Peyer's patch (tissue), 4 donors: Measurements from ENCODE around the gene B4GALT5. TPM values are rescaled to one million over a fixed set of nuclear protein-coding genes. Genes with fewer than 3 reads are reported as not detected.

Experiments
- DNase-seq, 3 donors: peaks; one replicate each; pipeline ENCODE4 v3.0.0-alpha.2; 2017 to 2019
- H3K27ac ChIP-seq, 4 donors: fragments of 200-600 bp; sonication (generic); one replicate each; pipeline ENCODE4 v1.5.1; 2016 to 2019
- H3K27me3 ChIP-seq, 2 donors: fragments of 200-600 bp; sonication (generic); one replicate each; pipeline ENCODE4 v1.5.1; 2019
- H3K36me3 ChIP-seq, 3 donors: fragments of 200-600 bp; sonication (generic); one replicate each; pipeline ENCODE4 v1.5.1; 2016 to 2019
- H3K4me1 ChIP-seq, 4 donors: fragments of 200-600 bp; sonication (generic); one replicate each; pipeline ENCODE4 v1.5.1; 2016 to 2019
- H3K4me3 ChIP-seq, 4 donors: fragments of 200-600 bp; sonication (generic); 1 replicate in 3 of 4; 2 replicates in 1 of 4; pipeline ENCODE4 v1.5.1; 2016 to 2019; ENCODE audit warnings: mild to moderate bottlenecking in 1 of 4
- H3K9me3 ChIP-seq, 4 donors: fragments of 200-600 bp; sonication (generic); one replicate each; pipeline ENCODE4 v1.5.1; 2016 to 2019; ENCODE audit warnings: mild to moderate bottlenecking in 1 of 4
- POLR2A ChIP-seq, 2 donors: fragments of 450-650 bp; IDR thresholded peaks; one replicate each; pipeline ENCODE4 v1.5.1; 2017; ENCODE audit warnings: antibody characterized with exemption in 2 of 2, mild to moderate bottlenecking in 2 of 2, moderate library complexity in 2 of 2
- total RNA-seq, 4 donors: library from RNA; depleted of rRNA; stranded (reverse); fragments of >200 nt; gene quantifications; one replicate each; pipeline ENCODE4 v1.1.0, GENCODE V29; 2016
- TF ChIP-seq, protein P1 (sequence below), 6 experiments: fragments of 450-650 bp in 4 of 6; fragments of 200-600 bp in 2 of 6; sonication (generic) in 1 of 6; IDR thresholded peaks; one replicate each; pipeline ENCODE4 v1.5.1; 2017 to 2019; ENCODE audit warnings: antibody characterized with exemption in 6 of 6, mild to moderate bottlenecking in 3 of 6, moderate library complexity in 1 of 6

The B4GALT5 gene
- total RNA-seq, 4 donors from 2014 or later, result 8.3 to 24.5 (median 19.3) TPM

DNA sequence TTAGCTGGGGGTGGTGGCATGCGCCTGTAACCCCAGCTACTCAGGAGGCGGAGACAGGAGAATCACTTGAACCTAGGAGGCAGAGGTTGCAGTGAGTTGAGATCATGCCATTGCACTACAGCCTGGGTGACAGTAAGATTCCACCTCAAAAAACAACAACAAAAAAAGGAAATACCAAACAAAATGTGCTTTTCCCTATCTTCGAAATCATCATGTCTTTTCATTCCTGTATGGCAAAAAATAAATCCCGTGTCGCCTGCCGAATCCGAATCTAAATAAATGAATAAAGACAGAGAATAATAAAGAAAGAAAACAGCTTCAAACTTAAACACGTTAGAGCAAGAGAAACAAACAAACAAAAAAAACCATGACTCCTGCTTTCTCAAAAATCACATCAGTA, 11.8 kb downstream of the B4GALT5 start:
- no peak overlapping the region for H3K27ac ChIP-seq
- no peaks in the 10 kb centered on the region for H3K9me3 ChIP-seq
- no peak for TF ChIP-seq POLR2A (IDR thresholded peaks at IDR 0.05)
- TF ChIP-seq, protein P1, sequence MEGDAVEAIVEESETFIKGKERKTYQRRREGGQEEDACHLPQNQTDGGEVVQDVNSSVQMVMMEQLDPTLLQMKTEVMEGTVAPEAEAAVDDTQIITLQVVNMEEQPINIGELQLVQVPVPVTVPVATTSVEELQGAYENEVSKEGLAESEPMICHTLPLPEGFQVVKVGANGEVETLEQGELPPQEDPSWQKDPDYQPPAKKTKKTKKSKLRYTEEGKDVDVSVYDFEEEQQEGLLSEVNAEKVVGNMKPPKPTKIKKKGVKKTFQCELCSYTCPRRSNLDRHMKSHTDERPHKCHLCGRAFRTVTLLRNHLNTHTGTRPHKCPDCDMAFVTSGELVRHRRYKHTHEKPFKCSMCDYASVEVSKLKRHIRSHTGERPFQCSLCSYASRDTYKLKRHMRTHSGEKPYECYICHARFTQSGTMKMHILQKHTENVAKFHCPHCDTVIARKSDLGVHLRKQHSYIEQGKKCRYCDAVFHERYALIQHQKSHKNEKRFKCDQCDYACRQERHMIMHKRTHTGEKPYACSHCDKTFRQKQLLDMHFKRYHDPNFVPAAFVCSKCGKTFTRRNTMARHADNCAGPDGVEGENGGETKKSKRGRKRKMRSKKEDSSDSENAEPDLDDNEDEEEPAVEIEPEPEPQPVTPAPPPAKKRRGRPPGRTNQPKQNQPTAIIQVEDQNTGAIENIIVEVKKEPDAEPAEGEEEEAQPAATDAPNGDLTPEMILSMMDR (IDR thresholded peaks at IDR 0.05), result no peak
- H3K4me3 ChIP-seq, result no peak overlapping the region
- no peak for DNase-seq
- H3K36me3 ChIP-seq, result no peaks in the 10 kb centered on the region
- no peaks in the 10 kb centered on the region for H3K27me3 ChIP-seq
- peaks cover 0 to 66% (median 0%) of the 10 kb centered on the region in 4 donors for H3K4me1 ChIP-seq

DNA sequence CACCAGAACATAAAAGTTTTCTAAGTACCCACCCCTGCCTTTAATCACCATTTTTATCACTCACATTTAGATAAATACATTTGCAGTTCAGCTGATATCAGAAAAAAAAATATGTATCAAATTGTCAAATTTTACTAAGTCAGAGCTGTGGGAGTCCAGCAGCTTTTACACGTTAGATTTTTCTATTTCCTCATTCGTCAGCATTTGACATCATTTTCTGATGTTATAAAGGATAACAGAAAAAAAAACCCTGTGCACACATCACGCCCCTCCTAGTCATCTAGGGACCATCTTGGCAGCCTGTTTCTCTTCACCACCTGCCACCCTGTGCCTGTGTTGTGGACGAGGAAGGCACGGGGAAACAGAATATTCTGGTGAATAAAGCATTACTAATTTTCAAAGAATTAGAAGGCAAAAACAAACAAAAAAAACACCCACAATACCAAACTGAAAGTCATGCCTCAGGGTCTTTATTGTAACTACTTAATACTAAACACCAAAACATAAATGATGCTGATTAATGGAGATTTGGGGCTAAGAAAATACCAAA, 12.4 kb downstream of the B4GALT5 start:
- TF ChIP-seq POLR2A (IDR thresholded peaks at IDR 0.05), result no peak
- TF ChIP-seq, protein P1 (IDR thresholded peaks at IDR 0.05), result no peak
- no peaks in the 10 kb centered on the region for H3K36me3 ChIP-seq
- no peak overlapping the region for H3K4me3 ChIP-seq
- H3K4me1 ChIP-seq, result peaks cover 0 to 66% (median 0%) of the 10 kb centered on the region in 4 donors
- H3K27me3 ChIP-seq, result no peaks in the 10 kb centered on the region
- no peaks in the 10 kb centered on the region for H3K9me3 ChIP-seq
- no peak overlapping the region for H3K27ac ChIP-seq
- no peak for DNase-seq

DNA sequence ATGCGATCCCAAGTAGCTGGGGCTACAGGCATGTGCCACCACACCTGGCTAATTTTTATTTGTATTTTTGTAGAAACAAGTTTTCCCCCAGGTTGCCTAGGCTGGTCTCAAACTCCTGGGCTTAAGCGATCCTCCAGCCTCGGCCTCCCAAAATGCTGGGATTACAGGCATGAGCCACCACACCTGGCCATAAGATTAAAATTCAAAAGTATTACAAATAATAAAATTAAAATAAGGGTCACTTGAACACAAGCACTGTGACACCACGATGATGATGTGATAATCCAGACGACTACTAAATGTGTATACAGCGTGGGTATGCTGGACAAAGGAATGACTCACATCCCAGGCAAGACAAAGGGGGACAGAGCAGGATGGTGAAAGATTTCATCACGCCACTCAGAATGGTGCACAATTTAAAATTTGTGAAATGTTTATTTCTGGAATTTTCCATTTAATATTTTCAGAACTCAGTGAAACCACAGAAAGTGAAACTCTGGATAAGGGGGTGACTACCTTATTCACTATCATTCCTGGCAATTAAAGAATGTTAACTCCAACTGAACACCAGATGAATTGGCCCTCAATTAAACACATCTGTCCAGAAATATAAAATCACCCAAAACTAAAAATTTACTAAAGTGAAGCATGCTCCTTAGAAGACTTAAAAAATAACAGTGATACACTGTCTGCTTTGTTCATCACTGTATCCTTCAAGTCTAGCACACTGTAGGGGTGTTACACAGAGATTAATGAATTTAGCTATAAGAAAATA, 13.1 kb downstream of the B4GALT5 start:
- no peak for TF ChIP-seq POLR2A (IDR thresholded peaks at IDR 0.05)
- TF ChIP-seq, protein P1 (IDR thresholded peaks at IDR 0.05), result no peak
- Histone ChIP-seq H3K4me1 (peaks cover 0 to 63% (median 0%) of the 10 kb centered on the region in 4 donors), H3K27me3 (no peaks in the 10 kb centered on the region), H3K4me3 (no peak overlapping the region), H3K36me3 (no peaks in the 10 kb centered on the region), H3K9me3 (no peaks in the 10 kb centered on the region), H3K27ac (no peak overlapping the region)
- DNase-seq, result no peak

DNA sequence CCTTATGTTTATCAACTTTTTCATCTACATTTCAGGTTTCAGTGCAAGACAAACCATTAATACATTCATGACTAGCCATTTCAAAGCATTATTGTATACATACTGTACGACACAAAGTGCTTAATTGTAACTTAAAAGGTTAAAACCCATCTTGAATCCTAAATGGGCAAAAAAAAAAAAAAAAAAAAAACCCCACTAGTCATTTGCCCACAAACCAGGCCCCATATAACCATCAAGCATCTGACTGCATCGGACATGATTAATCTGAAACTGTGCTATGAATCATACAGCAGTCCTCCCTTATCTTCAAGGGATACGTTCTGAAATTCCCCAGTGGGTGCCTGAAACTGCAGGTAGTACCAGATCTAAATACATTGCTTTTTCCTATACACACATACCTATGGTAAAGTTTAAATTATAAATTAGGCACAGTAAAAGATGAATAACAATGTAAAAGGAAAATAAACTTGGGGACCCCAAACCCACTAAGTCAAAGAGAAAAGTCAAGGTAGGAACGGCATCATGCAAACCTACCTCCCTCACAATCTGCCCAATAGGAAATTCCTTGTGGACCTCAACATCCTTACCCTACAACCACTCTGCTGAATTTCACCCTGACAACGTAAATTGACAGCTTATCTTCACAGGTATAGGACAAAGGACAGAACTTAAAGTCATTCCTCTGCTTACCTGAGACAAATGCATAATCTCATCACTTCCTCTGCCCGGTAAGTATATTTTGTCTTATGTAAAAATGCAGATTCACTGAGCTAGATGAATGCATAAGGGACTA, 14.3 kb downstream of the B4GALT5 start:
- Histone ChIP-seq H3K27me3 (no peaks in the 10 kb centered on the region), H3K4me3 (no peak overlapping the region), H3K9me3 (no peaks in the 10 kb centered on the region), H3K4me1 (peaks cover 0 to 66% (median 0%) of the 10 kb centered on the region in 4 donors), H3K27ac (no peak overlapping the region), H3K36me3 (no peaks in the 10 kb centered on the region)
- DNase-seq, result no peak
- no peak for TF ChIP-seq POLR2A (IDR thresholded peaks at IDR 0.05)
- TF ChIP-seq, protein P1 (IDR thresholded peaks at IDR 0.05), result no peak

DNA sequence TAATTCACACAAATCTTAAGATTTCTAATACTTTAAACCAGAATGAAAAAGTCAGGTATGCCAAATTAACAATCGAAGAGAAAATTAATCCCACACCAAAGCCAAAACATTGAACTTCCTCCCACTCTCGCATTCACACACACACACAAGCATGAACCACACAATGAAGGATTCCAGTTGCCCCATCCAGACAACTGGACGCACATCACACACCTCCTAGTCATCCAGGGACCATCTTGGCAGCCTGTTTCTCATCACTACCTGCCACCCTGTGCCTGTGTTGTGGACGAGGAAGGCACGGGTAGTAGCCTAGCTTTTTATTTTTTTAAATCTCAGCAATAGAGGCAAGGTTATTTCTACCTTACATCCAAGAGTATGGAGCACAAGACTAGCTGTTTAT, 15.2 kb downstream of the B4GALT5 start:
- Histone ChIP-seq H3K4me1 (peaks cover 0 to 68% (median 0%) of the 10 kb centered on the region in 4 donors), H3K36me3 (no peaks in the 10 kb centered on the region), H3K4me3 (no peak overlapping the region), H3K27me3 (no peaks in the 10 kb centered on the region), H3K9me3 (no peaks in the 10 kb centered on the region), H3K27ac (no peak overlapping the region)
- DNase-seq, result no peak
- TF ChIP-seq POLR2A (IDR thresholded peaks at IDR 0.05), result no peak
- TF ChIP-seq, protein P1 (IDR thresholded peaks at IDR 0.05), result no peak
